Frontal cortex (tissue), 4 donors: ENCODE data around the gene STIP1. TPM values are rescaled to one million over a fixed set of nuclear protein-coding genes. Genes with fewer than 3 reads are reported as not detected.
"Not testable (repeated sequence)": the region's sequence is repeated elsewhere in the genome, so short reads cannot be mapped to it uniquely, and the experiment has no call there.

Source experiments
- DNase-seq, 2 donors: peaks; one replicate each; pipeline ENCODE4 v3.0.0; 2012; ENCODE audit warnings: low spot score in 2 of 2
- FAIRE-seq: peaks from 2 replicates; lab custom pipeline; 2012; peaks lifted over from hg19 to GRCh38; lab: Jason Lieb, UNC
- total RNA-seq: library from RNA; depleted of rRNA; stranded (reverse); fragments of >200 nt; gene quantifications from one replicate; pipeline ENCODE4 v1.2.3, GENCODE V29; 2014
- donor health status: control.
- donor health status: control.
- donor health status: control.

STIP1 gene
- total RNA-seq, 1 donor from 2014 or later = 91.7 TPM

DNA sequence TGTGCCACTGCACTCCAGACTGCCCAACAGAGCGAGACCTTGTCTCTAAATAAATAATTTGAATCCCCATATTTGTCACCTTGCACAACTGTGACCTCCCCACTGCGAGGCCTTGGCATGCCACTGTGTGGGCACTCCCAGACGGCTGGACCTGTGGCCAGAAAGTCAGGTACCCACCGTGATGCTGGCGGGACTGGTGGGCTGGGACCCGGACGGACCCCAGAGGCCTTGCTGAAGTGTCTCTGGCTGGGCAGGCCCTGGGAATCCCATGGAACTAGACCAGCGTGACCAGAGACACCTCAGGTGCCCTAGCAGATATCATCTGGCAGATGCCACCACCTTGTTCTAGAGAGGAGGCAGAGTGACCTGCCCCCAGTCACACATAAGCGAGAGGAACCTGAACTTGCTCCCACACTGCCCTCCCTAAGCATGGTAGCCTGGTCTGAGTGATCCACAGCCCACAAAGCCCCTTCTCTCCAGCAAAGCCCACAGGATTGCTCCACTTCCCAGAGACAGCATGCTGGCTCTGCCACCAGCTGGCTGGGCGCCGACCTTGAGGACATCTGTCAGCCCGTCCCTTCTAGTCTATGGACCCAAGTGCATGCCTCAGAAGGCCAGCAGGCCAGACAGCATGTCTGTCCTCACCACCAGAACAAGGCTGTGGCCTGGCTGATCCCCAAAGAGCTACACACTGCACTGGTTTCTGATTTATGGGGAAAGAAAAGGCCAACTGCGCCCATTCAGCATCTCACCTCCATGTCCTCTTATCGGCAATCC lies 29.5 kb upstream of the STIP1 start:
- DNase-seq = no peak
- no peak for FAIRE-seq

DNA sequence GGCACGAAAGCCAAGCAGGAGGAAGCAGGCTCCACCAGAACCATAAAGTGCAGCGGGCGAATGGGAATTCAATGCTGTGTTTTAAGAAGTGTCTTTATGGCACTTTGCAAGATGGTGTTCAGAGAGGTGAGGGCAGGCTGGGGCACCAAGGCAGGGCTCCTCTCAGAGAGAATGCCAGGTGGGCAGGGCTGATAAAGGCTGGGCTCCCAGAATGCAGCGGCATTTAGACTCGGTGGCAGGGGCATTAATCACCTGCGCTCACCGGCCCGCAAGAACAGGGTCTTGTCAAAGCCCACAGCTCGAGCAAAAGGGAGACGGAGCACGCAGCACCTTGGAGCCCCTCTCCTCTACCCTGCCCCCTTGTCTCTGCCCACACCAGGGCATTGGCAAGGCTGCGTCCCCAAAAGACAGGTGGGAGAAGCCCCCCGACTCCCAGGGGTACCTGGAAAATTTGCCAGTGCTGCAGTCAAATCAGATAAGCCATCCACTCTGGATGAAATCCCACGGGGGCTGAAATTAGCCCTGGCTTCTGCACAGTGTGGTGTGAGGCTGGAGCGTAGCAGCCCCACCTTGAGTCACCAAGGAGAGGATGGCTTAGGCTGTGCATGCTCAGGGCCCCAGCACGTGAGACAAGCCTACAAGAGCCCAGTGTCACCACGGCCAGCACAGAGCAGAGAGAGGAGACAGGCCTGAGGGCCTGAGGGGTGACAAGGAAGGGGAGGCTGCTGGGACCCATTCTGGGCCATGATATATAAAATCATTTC lies 28.2 kb upstream of the STIP1 start:
- no peak for FAIRE-seq
- DNase-seq = no peak

DNA sequence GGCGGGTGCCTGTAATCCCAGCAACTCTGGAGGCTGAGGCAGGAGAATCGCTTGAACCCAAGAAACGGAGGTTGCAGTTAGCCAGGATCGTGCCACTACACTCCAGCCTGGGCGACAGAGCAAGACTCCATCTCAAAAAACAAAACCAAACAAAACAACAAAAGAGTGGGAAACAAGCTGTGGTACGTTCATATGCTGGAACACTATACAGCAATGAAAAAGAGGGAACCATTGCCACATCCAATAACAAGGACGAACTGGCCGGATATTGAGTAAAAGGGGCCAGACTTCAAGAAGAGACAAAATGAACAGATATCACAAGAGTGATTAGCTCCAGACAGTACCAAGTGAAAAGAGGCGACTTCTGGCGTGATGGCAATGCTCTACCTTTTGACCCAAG lies 24.9 kb upstream of the STIP1 start:
- no peak for DNase-seq
- no peak for FAIRE-seq

DNA sequence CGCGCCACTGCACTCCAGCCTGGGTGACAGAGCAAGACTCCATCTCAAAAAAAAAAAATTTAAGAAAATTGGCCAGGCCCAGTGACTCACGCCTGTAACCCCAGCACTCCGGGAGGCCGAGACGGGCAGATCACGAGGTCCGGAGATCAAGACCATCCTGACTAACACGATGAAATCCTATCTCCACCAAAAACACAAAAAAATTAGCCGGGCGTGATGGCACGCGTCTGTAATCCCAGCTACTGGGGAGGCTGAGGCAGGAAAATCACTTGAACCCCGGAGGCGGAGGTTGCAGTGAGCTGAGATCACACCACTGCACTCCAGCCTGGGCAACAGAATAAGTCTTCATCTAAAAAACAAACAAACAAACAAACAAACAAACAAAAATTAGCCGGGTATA lies 23.2 kb upstream of the STIP1 start:
- DNase-seq, FAIRE-seq: not testable (repeated sequence)

DNA sequence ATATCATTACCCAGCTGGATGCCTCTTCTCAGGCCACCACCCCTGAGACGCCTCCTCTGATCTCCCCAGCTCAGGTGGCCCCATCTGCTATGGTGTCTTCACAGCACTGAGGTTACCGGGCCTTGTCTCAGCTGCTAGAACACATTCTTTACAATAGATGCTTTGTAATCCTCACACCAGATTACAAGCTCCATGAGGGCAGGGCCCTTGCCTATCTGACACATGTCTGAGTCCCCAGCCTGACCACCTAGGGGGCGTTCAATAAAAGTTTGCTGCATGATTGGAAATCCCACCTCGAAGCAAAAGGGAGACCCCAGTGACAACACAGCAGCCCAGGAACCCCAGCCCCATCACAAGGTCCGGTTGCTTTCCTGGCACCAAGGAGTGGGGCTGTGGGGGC lies 22.0 kb upstream of the STIP1 start:
- DNase-seq = no peak
- FAIRE-seq = no peak

DNA sequence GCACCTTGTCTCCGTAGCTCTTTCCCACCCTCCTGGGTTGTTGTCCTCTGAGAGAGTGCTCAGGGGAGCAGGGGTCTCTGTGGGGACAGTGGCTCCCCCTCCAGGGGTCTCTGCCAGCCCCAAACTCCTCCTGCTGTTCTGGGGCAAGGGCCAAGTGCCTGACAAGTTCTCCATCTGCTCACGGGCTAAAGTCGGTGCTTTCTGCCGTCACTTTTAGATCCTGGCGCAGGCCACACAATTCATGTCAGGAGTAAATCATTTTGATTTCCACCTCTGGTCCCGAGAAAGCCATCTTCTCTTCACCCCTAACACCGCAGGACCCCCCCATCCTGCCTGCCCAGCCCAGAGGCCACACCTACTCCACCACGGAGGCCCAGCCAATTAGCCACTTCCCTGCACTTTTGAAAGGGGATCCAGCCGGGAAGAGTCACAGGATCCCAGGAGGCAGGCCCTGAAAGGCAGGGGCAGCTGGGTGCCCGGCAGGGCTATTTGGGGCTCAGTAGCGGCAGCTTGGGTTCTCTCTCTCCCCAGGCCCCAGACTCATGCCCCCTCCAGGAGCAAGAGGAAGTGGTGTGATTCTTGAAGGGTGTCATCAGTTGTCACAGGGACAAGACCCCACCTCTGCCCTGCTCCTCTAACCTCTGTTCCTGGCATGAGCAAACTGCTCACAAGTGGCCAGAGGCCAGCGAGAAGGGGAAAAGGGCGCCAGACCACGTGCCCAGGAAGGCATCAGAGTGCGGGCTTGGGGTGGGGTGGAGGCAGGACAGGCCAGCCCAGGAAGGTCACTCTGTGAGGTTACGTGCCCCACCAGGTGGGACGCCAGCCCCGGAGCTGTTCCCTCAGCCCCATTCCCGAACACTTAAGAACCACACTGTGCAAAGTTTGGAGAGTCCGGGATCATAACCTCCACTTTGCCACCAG lies 21.3 kb upstream of the STIP1 start:
- no peak for FAIRE-seq
- no peak for DNase-seq

DNA sequence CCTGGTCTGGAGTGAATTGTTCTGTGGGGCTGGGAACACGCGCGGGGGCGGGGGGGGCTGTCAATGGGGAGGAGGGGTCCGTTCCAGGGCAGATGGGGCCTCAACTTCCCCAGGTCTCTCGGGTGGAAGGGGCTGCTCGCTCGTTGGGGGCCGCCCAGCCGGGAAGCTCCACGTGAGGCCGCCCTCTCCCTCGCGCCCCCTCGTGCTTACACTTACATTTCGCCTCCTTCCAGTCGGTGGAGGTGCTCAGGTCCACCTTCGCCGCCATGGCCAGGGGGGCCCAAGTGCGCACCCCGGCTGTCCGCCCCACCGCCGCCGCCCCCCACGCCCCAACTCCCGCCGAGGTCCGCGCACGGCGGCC lies 20.5 kb upstream of the STIP1 start:
- no peak for DNase-seq
- no peak for FAIRE-seq

DNA sequence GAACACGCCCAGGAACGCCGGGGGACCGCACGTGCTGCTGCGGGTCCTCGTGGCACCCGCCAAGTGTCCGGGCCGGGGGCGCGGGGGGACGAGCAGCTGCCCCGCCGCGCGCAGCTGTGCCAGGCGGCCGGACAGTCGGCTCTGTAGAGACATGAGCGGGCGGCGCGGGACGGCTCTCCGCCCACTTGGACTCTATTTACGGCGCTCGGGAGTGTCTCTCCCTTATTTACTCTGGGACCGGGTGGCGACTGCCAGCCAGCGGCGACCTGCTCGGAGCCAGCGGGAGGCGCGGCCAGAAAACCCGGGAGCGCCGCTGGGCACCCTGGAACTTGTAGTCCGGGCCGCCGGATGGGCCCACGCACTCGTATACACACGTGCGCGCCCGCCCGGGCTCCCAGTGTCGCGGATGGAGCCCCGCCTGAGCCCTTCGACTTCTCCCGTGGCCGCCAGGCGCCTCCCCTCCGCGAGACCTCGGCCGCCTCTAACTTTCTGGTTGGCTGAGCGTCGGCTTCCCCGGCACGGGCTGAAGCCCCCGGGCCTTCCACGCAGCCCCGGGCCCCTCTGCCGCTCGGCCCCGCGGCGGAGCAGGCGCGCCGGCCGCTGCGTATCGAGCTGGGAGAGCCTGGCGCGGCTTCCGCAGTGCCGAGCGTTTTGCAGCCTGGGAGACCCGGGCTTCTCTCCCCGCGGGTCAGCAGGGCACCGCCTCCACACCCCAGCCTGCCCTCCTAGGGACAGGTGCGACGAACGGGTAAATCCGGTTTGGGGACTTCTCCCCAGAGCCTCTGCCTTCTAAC lies 19.9 kb upstream of the STIP1 start, which contains the start of gene MACROD1:
TSS of gene MACROD1 (minus strand) at position 272 of the 794 bp plus-strand sequence. CDS start at position 153, 119 bp downstream.
- no peak for FAIRE-seq
- DNase-seq = peak; percentile 83 to 88

DNA sequence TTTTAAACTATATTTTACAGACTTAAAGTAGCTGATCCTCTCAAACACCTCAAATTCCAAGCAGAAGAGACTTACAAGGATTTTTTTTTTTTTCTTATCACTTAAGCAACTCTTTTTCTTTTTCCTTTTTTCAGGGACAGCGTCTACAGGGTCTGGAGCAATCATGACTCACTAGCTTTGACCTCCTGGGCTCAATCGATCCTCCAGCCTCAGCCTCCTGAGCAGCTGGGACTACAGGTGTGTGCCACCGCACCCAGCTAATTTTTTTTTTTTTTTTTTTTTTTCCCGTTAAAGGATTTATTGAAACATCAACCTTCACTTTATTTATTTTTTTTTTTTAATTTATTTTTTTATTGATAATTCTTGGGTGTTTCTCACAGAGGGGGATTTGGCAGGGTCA lies 15.6 kb upstream of the STIP1 start:
- DNase-seq = no peak

DNA sequence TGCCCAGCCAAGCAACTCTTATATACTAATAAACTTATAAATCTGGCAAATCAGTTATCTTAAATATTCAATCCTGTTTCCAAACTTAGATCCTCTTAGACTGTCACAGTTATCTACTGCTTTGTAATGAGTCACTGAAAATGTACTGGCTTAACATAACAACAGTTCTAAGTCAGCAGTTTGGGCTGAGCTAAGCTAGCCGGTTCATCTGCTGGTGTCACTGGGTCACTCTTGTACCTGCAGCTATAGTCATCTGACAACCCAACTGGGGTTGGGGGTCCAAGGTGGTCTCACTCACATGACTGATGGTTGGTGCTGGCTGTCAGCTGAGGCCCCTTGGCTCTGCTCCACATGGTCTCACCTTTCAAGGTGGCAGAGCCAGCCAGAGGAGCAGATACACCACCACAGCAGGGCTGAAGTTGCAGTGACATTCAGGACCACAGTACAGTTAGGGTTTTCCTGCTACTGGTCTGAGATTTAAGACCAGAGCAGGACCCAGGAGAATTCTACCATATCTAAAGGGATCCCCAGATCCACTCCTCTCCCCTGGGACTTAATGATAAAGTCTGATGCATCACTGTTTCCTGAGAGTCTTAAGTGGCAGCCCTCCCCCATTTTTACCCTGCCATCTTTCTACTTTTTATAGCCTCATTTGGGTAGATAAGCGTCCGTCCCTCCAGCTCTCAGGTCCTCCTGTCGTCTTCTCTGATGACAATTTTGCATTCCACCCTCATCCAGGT lies 12.2 kb upstream of the STIP1 start:
- FAIRE-seq (no peak), DNase-seq (no peak)

More for the DNA sequence above, 15.6 kb upstream of the STIP1 start:
- FAIRE-seq = no peak

DNA sequence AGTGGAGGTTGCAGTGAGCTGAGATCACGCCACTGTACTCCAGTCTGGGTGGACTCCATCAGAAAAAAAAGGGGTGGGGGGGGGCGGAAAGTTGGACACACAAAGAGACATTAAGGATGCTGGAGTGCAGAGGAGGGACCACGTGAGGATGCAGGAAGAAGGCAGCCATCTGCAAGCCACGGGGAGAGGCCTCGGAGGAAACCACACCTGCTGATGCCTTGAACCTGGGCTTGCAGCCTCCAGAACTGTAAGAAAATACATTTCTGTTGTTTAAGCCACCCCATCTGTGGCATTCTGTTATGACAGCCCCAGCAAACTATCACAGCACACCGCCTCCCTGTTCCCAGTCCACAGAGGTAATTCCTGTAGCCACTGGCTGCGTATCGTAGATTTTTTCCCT lies 9.2 kb upstream of the STIP1 start:
- no peak for FAIRE-seq

DNA sequence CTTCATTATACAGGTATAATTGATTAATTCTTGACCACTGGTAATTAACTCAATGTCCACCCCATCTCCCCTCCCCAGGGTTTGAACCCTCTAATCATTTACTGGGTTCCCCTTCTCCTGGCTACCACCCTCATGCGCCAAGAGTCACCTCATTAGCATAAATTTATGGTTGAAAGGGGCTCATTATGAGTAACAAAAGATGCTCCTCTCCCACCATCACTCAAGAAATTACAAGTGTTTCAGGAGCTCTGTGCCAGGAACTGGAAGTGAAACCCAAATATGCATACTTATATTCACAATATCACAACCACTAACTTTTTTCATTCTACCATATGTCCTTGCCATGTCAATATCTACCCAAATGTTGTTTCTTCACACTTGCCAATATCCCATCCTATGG lies 7.8 kb upstream of the STIP1 start:
- DNase-seq (no peak), FAIRE-seq (no peak)

More for the DNA sequence above, 9.2 kb upstream of the STIP1 start:
- no peak for DNase-seq

DNA sequence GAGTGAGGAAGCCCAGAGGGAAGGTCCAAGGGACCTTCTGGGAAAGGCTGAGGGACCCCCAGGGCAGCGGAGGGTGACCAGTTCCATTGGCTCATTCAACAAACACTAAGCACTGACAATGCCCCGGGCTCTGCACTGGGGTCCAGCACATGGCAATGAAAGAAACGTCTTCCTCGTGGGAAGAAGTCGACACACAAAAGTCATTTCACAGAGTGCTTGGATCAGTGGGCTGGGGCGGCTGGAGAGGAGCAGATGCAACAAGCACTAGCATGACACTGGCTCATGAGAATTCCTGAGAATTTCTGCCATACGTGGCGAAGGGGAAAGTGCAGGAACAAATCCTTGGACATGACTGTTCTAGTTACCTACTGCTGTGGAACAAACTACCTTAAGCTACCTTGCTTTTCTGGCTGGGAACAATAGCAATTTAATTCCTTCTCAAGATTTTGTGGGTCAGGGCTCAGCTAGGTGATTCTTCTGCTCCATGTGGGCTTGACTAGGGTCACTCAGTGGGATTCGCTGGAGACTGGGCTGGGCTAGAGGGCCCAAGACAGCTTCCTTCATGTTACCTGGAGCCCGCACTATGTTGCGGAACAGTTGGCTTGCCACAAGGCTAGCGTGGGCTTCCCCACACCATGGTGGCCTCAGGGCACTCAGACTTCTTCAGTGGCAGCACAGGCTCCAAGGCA lies 6.9 kb upstream of the STIP1 start:
- FAIRE-seq = no peak

DNA sequence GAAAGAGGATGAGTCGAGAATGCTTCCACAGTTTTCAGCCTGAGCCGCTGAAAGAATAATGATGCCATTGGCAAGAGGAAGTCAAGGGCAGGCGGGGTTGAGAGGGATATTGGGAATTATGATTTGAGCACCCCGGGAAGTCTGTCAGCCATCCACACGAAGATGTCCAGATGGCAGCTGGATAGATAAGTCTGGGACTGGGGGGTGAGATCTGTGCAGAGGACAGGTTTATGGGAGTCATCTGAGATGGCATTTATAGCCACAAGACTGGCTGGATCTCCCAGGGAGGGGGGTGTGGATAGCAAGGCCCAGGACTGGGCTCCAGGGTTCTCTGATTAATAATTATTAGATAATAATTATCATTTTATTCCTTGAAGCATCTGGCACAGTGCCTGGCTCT lies 5.1 kb upstream of the STIP1 start:
- FAIRE-seq (no peak), DNase-seq (no peak)

More for the DNA sequence above, 6.9 kb upstream of the STIP1 start:
- no peak for DNase-seq

DNA sequence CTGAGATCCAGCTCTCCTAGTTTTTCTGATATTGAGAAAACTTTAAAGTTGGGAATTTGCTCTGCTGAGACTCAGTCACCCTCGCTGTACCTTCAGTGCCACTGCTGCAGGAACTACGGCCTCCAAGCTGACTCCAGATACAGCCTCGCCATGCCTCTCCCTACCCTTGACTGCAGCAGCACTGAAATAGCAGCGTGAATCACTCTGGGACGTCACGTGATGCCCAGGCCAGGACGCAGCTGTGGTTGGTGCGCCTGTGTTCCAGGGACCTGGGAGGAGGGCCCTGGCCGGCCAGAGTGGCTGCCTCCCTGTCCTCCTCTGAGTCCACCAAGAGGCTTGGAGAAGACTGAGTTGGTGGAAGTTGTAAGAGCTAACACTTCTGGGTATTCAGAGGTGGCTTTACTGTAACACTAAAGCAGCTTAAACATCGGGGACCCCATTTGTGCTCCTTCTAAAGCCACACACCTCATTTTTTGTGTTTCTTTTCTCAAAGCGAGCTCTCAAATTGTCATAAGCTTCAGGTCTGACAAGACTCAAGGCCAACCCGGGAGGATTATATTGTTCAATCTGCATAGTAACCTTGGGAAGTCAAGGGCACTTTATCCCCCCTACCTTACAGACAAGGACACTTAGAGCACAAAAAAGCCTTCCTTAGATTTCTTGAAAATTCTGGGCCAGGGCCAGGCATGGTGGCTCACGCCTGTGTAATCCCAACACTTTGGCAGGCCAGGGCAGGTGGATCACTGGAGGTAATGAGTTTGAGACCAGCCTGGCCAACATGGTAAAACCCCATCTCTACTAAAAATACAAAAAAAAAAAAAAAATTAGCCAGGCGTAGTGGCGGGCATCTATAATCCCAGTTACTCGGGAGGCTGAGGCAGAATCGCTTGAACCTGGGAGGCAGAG lies 4.2 kb upstream of the STIP1 start:
- peak; percentile 76 to 80 for DNase-seq
- no peak for FAIRE-seq

DNA sequence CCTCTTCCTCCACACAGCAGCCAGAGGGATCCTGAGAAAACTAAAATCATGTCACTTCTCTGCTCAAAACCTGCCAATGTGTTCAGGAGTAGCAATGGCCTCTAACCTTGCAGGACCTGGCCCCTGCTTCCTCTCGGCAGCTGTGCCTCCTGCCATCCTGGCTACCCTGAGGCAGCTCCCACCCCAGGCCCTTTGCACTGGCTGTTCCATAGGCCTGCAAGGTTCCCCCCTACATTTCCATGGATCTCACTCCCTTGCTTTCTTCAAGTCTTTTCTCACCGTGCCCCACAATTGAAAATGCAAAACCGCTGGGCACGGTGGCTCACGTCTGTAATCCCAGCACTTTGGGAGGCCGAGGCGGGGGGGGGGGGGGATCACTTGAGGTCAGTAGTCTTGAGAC lies 2.1 kb upstream of the STIP1 start:
- FAIRE-seq = no peak
- DNase-seq = no peak

DNA sequence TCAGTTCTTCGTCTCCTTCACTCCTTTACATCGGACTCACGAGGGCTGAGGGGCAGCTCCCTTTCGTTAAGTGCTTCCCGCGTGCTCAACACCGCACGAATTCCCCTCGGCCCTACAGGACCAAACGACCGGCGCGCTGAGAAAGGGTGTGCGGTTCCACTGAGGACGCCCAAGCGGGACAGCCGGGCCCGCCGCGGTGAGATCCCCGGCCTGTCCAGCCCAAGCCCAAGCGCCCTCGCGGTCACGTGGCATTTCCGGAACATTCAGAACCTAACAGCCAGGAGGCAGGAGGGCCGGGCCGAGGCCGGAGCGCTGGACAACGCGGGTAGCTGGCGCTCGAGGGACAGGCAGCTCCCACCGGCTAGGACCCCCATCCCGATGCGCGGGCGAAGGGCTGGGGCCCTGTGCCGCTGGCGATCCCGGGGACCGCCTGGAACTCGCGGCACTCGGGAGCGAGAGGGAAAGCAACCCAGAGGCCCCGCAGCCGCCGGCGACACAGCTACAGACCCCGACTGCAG lies 737 bp upstream of the STIP1 start:
- DNase-seq (peak; percentile 70 to 72), FAIRE-seq (no peak)
